ENCODE measurements around the gene PSKH1. TPM values are rescaled to one million over a fixed set of nuclear protein-coding genes. Genes with fewer than 3 reads are reported as not detected.
"Not testable (repeated sequence)": the region's sequence is repeated elsewhere in the genome, so short reads cannot be mapped to it uniquely, and the experiment has no call there.

PSKH1 gene
- total RNA-seq, 1 donor from 2014 or later, result 19.5 TPM

GRCh38 chr16:67967183-67967957 lies 74.3 kb downstream of the PSKH1 start:
- H3K27me3 ChIP-seq (ENCODE audit: low read depth), result no peaks in the 10 kb centered on the region
- DNase-seq, result no peak
- peaks cover 71% of the 10 kb centered on the region for H3K4me1 ChIP-seq
- H3K27ac ChIP-seq (replicated peaks), result peak overlapping the region; percentile 100
- H3K9me3 ChIP-seq (replicated peaks), result no peaks in the 10 kb centered on the region
- H3K4me3 ChIP-seq, result peak overlapping the region; percentile 96
- intact Hi-C loops (cut with micrococcal nuclease), result no loop called here
- H3K36me3 ChIP-seq, result peaks cover 10% of the 10 kb centered on the region
- TF ChIP-seq CTCF (IDR thresholded peaks at IDR 0.05; ENCODE audit: borderline replicate concordance), result no peak

GRCh38 chr16:67967958-67968399 lies 74.9 kb downstream of the PSKH1 start:
- intact Hi-C loops (cut with micrococcal nuclease), result no loop called here
- no peak for TF ChIP-seq CTCF (IDR thresholded peaks at IDR 0.05; ENCODE audit: borderline replicate concordance)
- Histone ChIP-seq H3K36me3 (peaks cover 4% of the 10 kb centered on the region), H3K27ac (replicated peaks) (peak overlapping the region; percentile 100), H3K4me3 (peak overlapping the region; percentile 96), H3K27me3 (ENCODE audit: low read depth) (no peaks in the 10 kb centered on the region), H3K4me1 (peaks cover 65% of the 10 kb centered on the region), H3K9me3 (replicated peaks) (no peaks in the 10 kb centered on the region)
- peak; percentile 64 for DNase-seq

- Histone ChIP-seq H3K27ac (replicated peaks) (peak within 1 kb of the TSS; percentile 100), H3K36me3 (no peaks in the 10 kb centered on the region), H3K4me3 (peak within 1 kb of the TSS; percentile 96), H3K27me3 (ENCODE audit: low read depth) (no peaks in the 10 kb centered on the region), H3K4me1 (peaks cover 59% of the 10 kb centered on the region), H3K9me3 (replicated peaks) (no peaks in the 10 kb centered on the region)
- DNase-seq, result peak; percentile 90
- intact Hi-C loops (cut with micrococcal nuclease), result no loop called here
- peak; percentile 23 for TF ChIP-seq CTCF (IDR thresholded peaks at IDR 0.05; ENCODE audit: borderline replicate concordance)
Measured at GRCh38 chr16:67968400-67969253, 75.6 kb downstream of the PSKH1 start, which contains the start of gene SLC12A4. Gene SLC12A4 (minus strand): TSS chr16:67968637. CDS start chr16:67968553, 84 bp downstream.

- no peak for DNase-seq
- intact Hi-C loops (cut with micrococcal nuclease), result no loop called here
- Histone ChIP-seq H3K4me3 (peak overlapping the region; percentile 96), H3K27ac (replicated peaks) (peak overlapping the region; percentile 100), H3K27me3 (ENCODE audit: low read depth) (no peaks in the 10 kb centered on the region), H3K4me1 (peaks cover 51% of the 10 kb centered on the region), H3K9me3 (replicated peaks) (no peaks in the 10 kb centered on the region), H3K36me3 (no peaks in the 10 kb centered on the region)
- no peak for TF ChIP-seq CTCF (IDR thresholded peaks at IDR 0.05; ENCODE audit: borderline replicate concordance)
Measured at GRCh38 chr16:67969254-67970039, 76.4 kb downstream of the PSKH1 start.

GRCh38 chr16:67971111-67971510 lies 78.1 kb downstream of the PSKH1 start:
- Histone ChIP-seq H3K36me3 (no peaks in the 10 kb centered on the region), H3K9me3 (replicated peaks) (no peaks in the 10 kb centered on the region), H3K4me1 (peaks cover 34% of the 10 kb centered on the region), H3K27me3 (ENCODE audit: low read depth) (no peaks in the 10 kb centered on the region), H3K27ac (replicated peaks) (no peak overlapping the region), H3K4me3 (no peak overlapping the region)
- TF ChIP-seq CTCF (IDR thresholded peaks at IDR 0.05; ENCODE audit: borderline replicate concordance), result no peak
- DNase-seq, result no peak
- intact Hi-C loops (cut with micrococcal nuclease), result no loop called here

- H3K36me3 ChIP-seq; DNase-seq; H3K27ac ChIP-seq (replicated peaks); H3K4me3 ChIP-seq; intact Hi-C loops (cut with micrococcal nuclease); H3K27me3 ChIP-seq (ENCODE audit: low read depth); H3K9me3 ChIP-seq (replicated peaks): not testable (repeated sequence)
- H3K4me1 ChIP-seq, result peaks cover 23% of the 10 kb centered on the region
Measured at GRCh38 chr16:67972285-67972684, 79.2 kb downstream of the PSKH1 start.
